Measurements from ENCODE around the gene MYH13.

DNA sequence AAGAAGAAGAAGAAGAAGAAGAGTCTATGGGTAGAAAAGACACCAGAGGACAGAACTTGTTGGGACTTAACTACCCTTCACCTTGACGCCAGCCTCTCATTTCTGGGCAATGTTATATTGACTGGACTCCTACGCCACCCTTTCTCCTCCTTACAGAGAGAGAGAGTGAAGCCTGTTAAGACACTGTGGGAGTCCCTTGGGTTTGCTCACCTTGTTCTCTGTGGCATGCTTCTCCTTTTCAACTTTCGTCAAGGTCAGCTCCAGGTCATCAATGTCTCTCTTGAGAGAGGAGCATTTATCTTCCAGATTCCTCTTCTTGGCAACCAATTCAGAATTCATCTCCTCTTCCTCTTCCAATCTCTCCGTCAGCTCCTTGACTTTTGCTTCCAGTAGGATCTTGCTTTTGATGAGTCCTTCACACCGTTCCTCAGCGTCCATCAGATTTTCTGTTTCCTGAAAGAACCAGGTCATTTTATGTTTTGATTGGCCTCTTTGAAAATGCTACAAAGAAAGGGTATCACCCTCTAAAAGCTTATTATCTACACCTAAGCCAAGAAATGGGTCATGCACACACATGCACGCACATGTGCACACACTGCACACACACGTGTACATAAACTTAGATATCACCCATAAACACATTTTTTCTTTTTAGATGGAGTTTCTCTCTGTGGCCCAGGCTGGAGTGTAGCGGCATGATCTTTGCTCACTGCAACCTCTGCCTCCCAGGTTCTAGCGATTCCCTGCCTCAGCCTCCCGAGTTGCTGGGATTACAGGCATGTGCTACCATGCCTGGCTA lies 48.8 kb downstream of the MYH13 start:
- TF ChIP-seq, protein P1, sequence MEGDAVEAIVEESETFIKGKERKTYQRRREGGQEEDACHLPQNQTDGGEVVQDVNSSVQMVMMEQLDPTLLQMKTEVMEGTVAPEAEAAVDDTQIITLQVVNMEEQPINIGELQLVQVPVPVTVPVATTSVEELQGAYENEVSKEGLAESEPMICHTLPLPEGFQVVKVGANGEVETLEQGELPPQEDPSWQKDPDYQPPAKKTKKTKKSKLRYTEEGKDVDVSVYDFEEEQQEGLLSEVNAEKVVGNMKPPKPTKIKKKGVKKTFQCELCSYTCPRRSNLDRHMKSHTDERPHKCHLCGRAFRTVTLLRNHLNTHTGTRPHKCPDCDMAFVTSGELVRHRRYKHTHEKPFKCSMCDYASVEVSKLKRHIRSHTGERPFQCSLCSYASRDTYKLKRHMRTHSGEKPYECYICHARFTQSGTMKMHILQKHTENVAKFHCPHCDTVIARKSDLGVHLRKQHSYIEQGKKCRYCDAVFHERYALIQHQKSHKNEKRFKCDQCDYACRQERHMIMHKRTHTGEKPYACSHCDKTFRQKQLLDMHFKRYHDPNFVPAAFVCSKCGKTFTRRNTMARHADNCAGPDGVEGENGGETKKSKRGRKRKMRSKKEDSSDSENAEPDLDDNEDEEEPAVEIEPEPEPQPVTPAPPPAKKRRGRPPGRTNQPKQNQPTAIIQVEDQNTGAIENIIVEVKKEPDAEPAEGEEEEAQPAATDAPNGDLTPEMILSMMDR (conservative IDR thresholded peaks at IDR 0.05; ENCODE audit: low read depth, low read length), result no peak
- TF ChIP-seq EZH2 (IDR thresholded peaks at IDR 0.05; ENCODE audit: borderline replicate concordance, low read depth, low read length, poor library complexity, severe bottlenecking), result no peak

Data from A673 (cell line).